Measurements from ENCODE around the gene CYS1.

- TF ChIP-seq CTCF (CRISPR knock-in tag; IDR thresholded peaks at IDR 0.05) (no peak), ZSCAN29 (CRISPR knock-in tag; conservative IDR thresholded peaks at IDR 0.05) (no peak), POLR2A (IDR thresholded peaks at IDR 0.05; ENCODE audit: insufficient read depth in 1 of 2, low read depth in 2 of 2, low read length in 2 of 2) (no peak), HDAC2 (CRISPR knock-in tag; IDR thresholded peaks at IDR 0.05) (no peak), ZNF331 (CRISPR knock-in tag; IDR thresholded peaks at IDR 0.05) (no peak), ZNF326 (CRISPR knock-in tag; IDR thresholded peaks at IDR 0.05; ENCODE audit: borderline replicate concordance) (no peak), ATF2 (CRISPR knock-in tag; IDR thresholded peaks at IDR 0.05) (no peak)
Observed at GRCh38 chr2:10079870-10080535, at the start of gene CYS1.

All from HepG2 (cell line).